Activated T-helper 1 cell treated with anti-CD3 and anti-CD28 coated beads, Interleukin-12 subunit alpha, Interleukin-12 subunit beta, Interleukin-2, Interleukin-4 antibody, amounts not matched to agents 30 ng/mL and 10 ng/mL and 1 ng/mL, durations not matched to agents 14 hours and 24 hours and 36 hours (primary cell): ENCODE results near the gene SCMH1. TPM values are rescaled to one million over a fixed set of nuclear protein-coding genes. Genes with fewer than 3 reads are reported as not detected.
"Not testable (repeated sequence)": the region's sequence is repeated elsewhere in the genome, so short reads cannot be mapped to it uniquely, and the experiment has no call there.

Experiments used
- DNase-seq: peaks from one replicate; pipeline ENCODE4 v3.0.0; 2021; ENCODE audit warnings: low spot score
- H3K27ac Mint-ChIP-seq: one replicate; pipeline ENCODE4 v1.8.0; 2021; ENCODE audit warnings: mild to moderate bottlenecking, mixed read lengths
- H3K27me3 Mint-ChIP-seq: one replicate; pipeline ENCODE4 v1.8.0; 2022; ENCODE audit warnings: mild to moderate bottlenecking, moderate library complexity, mixed read lengths; ENCODE audit not compliant: insufficient read depth
- H3K36me3 Mint-ChIP-seq: one replicate; pipeline ENCODE4 v1.8.0; 2021; ENCODE audit warnings: low read depth, mixed read lengths
- H3K4me1 Mint-ChIP-seq: one replicate; pipeline ENCODE4 v1.8.0; 2021; ENCODE audit warnings: low read depth, mixed read lengths
- H3K4me3 Mint-ChIP-seq: one replicate; pipeline ENCODE4 v1.8.0; 2021; ENCODE audit warnings: mild to moderate bottlenecking, moderate library complexity, mixed read lengths
- H3K9me3 Mint-ChIP-seq: one replicate; pipeline ENCODE4 v1.8.0; 2021; ENCODE audit warnings: mixed read lengths
- intact Hi-C: fragments of 100-400 bp; cut with micrococcal nuclease; formaldehyde crosslinking; loops from one replicate; pipeline ENCODE4 v1.15.1; 2024
- total RNA-seq: library from RNA; stranded (reverse); gene quantifications from 2 replicates; pipeline ENCODE4 v1.2.3, GENCODE V29; 2022

SCMH1 gene
- total RNA-seq, 1 donor from 2014 or later = 18.5 TPM

- no peaks in the 10 kb centered on the region for H3K9me3 Mint-ChIP-seq
- intact Hi-C loops = no loop called here
- no peaks in the 10 kb centered on the region for H3K27me3 Mint-ChIP-seq
- DNase-seq = no peak
- H3K4me1 Mint-ChIP-seq = no peaks in the 10 kb centered on the region
- no peaks in the 10 kb centered on the region for H3K36me3 Mint-ChIP-seq
- H3K27ac Mint-ChIP-seq = no peak overlapping the region
- H3K4me3 Mint-ChIP-seq = no peak overlapping the region
These were observed 87.0 kb downstream of the SCMH1 start for GRCh38 chr1:41155105-41155504.

GRCh38 chr1:41153750-41154274 lies 88.3 kb downstream of the SCMH1 start:
- Mint-ChIP-seq H3K27ac (no peak overlapping the region), H3K27me3 (no peaks in the 10 kb centered on the region), H3K4me1 (no peaks in the 10 kb centered on the region), H3K4me3 (no peak overlapping the region), H3K9me3 (no peaks in the 10 kb centered on the region), H3K36me3 (peaks cover 8% of the 10 kb centered on the region)
- DNase-seq = no peak
- intact Hi-C loops = no loop called here

DNA sequence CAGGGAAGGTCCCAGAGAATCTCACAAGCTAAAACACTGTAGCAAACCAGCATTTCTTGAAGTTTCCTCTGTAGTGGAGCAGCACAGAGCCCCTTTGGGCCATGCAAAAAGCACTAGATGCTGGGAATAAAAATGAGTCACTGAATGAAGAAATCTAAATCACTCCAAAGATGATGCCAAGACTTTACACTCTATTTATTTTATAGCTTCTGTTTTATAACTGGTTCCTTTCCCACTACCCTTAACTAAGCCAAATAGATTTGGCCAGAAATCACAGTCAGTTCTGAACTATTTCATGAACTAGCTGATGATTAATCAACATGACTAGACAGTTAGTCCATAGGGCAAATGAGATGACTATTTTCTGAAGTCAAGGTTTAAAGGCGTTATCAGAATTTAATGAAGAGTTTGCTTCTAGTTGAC lies 89.5 kb downstream of the SCMH1 start:
- DNase-seq = no peak
- Mint-ChIP-seq H3K27ac (no peak overlapping the region), H3K9me3 (no peaks in the 10 kb centered on the region), H3K27me3 (no peaks in the 10 kb centered on the region), H3K4me3 (no peak overlapping the region), H3K36me3 (peaks cover 8% of the 10 kb centered on the region), H3K4me1 (no peaks in the 10 kb centered on the region)
- intact Hi-C loops = no loop called here

DNA sequence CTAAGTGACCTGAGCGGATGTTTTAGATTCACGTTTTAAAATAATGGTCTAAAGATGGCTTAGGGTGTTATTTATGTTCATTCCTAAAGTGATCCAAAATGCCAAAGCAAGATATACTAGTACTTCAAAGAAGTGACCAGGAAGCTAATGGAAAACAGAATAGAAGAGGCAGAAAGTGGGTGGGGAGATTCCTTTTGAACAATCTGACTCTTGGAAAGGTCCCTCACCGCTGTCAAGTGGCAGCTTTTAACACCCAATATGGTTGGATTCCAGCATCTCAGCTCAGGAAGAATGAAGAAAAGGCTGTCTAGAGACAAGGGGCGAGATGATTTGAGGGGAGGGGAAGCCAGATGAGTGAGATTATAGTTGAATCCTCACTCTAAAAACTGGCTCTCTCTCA lies 90.3 kb downstream of the SCMH1 start:
- no peaks in the 10 kb centered on the region for H3K9me3 Mint-ChIP-seq
- H3K36me3 Mint-ChIP-seq = peaks cover 13% of the 10 kb centered on the region
- H3K4me3 Mint-ChIP-seq = no peak overlapping the region
- H3K27me3 Mint-ChIP-seq = no peaks in the 10 kb centered on the region
- no peak for DNase-seq
- intact Hi-C loops = no loop called here
- no peaks in the 10 kb centered on the region for H3K4me1 Mint-ChIP-seq
- H3K27ac Mint-ChIP-seq = no peak overlapping the region

- Mint-ChIP-seq H3K4me3 (no peak overlapping the region), H3K4me1 (no peaks in the 10 kb centered on the region), H3K9me3 (no peaks in the 10 kb centered on the region), H3K27ac (no peak overlapping the region), H3K27me3 (no peaks in the 10 kb centered on the region), H3K36me3 (peaks cover 13% of the 10 kb centered on the region)
- intact Hi-C loops = no loop called here
- no peak for DNase-seq
These were observed 92.5 kb downstream of the SCMH1 start for GRCh38 chr1:41149570-41149969.

DNA sequence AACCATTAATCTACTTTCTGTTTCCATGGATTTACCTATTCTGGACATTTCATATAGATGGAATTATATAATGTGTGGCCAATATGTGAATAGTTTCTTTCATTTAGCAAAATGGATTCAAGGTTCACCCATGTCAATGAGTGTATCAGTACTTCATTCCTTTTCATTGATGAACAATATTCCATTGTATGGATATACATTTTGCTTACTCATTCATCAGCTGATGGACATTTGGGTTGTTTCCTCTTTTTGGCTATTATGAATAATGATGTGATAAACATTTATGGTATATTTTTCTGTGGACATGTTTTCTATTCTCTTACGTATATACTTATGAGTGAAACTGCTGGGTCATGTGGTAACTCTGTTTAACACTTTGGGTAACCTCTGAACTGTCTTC lies 97.8 kb downstream of the SCMH1 start:
- Mint-ChIP-seq H3K4me3 (no peak overlapping the region), H3K27ac (no peak overlapping the region), H3K27me3 (no peaks in the 10 kb centered on the region), H3K36me3 (peaks cover 21% of the 10 kb centered on the region), H3K4me1 (no peaks in the 10 kb centered on the region), H3K9me3 (peaks cover 7% of the 10 kb centered on the region)
- DNase-seq = no peak
- intact Hi-C loops = no loop called here

DNA sequence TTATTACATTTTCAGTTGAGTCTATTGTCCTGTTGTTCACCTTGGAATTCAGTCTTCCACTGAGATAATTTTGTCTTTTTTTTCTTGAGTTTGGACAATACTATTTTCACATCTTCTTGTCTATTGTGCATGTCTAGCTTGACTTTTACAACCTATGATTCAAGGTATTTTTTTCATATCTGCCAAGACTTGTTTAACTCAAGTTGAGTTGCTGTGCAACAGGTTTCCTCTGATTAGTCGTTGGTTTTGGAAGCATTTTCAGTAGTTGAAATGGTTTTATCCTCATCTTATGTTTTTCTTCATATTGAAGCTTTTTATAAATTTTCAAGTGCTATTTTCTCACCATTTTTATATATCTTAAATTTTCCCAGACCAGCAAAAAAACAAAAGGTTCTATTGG lies 103.6 kb downstream of the SCMH1 start:
- Mint-ChIP-seq H3K4me1 (no peaks in the 10 kb centered on the region), H3K9me3 (peaks cover 17% of the 10 kb centered on the region), H3K4me3 (no peak overlapping the region), H3K27me3 (no peaks in the 10 kb centered on the region), H3K27ac (no peak overlapping the region), H3K36me3 (peaks cover 27% of the 10 kb centered on the region)
- intact Hi-C loops = no loop called here
- no peak for DNase-seq

GRCh38 chr1:41135196-41135947 lies 106.7 kb downstream of the SCMH1 start:
- Mint-ChIP-seq H3K9me3 (peaks cover 20% of the 10 kb centered on the region), H3K4me1 (no peaks in the 10 kb centered on the region), H3K27ac (no peak overlapping the region), H3K36me3 (peaks cover 28% of the 10 kb centered on the region), H3K27me3 (no peaks in the 10 kb centered on the region), H3K4me3 (no peak overlapping the region)
- intact Hi-C loops = no loop called here
- no peak for DNase-seq

- Mint-ChIP-seq H3K9me3 (peaks cover 18% of the 10 kb centered on the region), H3K36me3 (peaks cover 24% of the 10 kb centered on the region)
- H3K27me3 Mint-ChIP-seq, H3K27ac Mint-ChIP-seq, H3K4me1 Mint-ChIP-seq, DNase-seq, H3K4me3 Mint-ChIP-seq, intact Hi-C loops: not testable (repeated sequence)
These were observed 107.8 kb downstream of the SCMH1 start for GRCh38 chr1:41134325-41134724.

DNA sequence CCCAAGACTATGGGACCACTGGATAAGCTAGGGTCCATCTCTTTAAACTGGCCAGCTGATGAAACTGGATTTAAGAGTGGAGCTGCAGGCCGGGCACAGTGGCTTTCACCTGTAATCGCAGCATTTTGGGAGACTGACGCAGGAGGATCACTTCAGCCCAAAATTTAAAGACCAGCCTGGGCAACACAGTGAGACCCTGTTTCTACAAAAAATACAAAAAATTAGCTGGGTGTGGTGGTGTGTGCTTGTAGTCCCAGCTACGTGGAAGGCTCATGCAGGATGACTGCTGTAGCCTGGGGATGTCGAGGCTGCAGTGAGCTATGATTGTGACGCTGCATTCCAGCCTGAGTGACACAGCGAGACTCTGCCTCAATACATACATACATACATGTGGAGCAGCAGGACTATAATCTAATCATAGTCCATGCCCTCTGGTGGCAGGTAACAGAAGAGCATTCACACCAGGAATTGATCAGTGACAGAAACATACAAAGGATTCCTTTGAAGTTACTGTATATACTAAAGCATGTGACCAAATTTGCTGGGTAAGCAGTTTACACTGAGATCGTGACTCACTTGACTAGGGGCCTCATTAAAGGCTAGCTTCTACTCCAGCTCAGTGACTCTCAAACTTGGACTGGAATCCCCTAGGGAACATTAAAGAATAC lies 119.1 kb downstream of the SCMH1 start:
- Mint-ChIP-seq H3K4me1 (no peaks in the 10 kb centered on the region), H3K27ac (no peak overlapping the region)
- DNase-seq = no peak

GRCh38 chr1:41122148-41122547 lies 120.0 kb downstream of the SCMH1 start:
- Mint-ChIP-seq H3K36me3 (peaks cover 3% of the 10 kb centered on the region), H3K4me1 (no peaks in the 10 kb centered on the region), H3K27me3 (no peaks in the 10 kb centered on the region), H3K27ac (no peak overlapping the region), H3K4me3 (no peak overlapping the region), H3K9me3 (no peaks in the 10 kb centered on the region)
- intact Hi-C loops = no loop called here
- DNase-seq = no peak

More for the DNA sequence above, 119.1 kb downstream of the SCMH1 start:
- H3K27me3 Mint-ChIP-seq = no peaks in the 10 kb centered on the region
- H3K9me3 Mint-ChIP-seq = no peaks in the 10 kb centered on the region
- no peak overlapping the region for H3K4me3 Mint-ChIP-seq
- H3K36me3 Mint-ChIP-seq = no peaks in the 10 kb centered on the region
- intact Hi-C loops = no loop called here

GRCh38 chr1:41118645-41119044 lies 123.5 kb downstream of the SCMH1 start:
- H3K36me3 Mint-ChIP-seq = peaks cover 3% of the 10 kb centered on the region
- H3K4me1 Mint-ChIP-seq = no peaks in the 10 kb centered on the region
- H3K27ac Mint-ChIP-seq = no peak overlapping the region
- DNase-seq = no peak
- intact Hi-C loops = no loop called here
- no peak overlapping the region for H3K4me3 Mint-ChIP-seq
- H3K27me3 Mint-ChIP-seq = no peaks in the 10 kb centered on the region
- H3K9me3 Mint-ChIP-seq = no peaks in the 10 kb centered on the region

- not testable (repeated sequence) for H3K27me3 Mint-ChIP-seq, H3K4me3 Mint-ChIP-seq
These were observed 124.9 kb downstream of the SCMH1 start for GRCh38 chr1:41117241-41117640.

More at GRCh38 chr1:41117241-41117640, 124.9 kb downstream of the SCMH1 start:
- H3K4me1 Mint-ChIP-seq, H3K27ac Mint-ChIP-seq, H3K36me3 Mint-ChIP-seq, intact Hi-C loops, H3K9me3 Mint-ChIP-seq, DNase-seq: not testable (repeated sequence)
